Activated naive CD4-positive, alpha-beta T cell treated with anti-CD3 and anti-CD28 coated beads, Interleukin-2, amount 50 U/mL, for 16 hours (primary cell): Measurements from ENCODE around the gene PLEKHG4.

Experiments
- DNase-seq: peaks from one replicate; pipeline ENCODE4 v3.0.0-alpha.2; 2020

The PLEKHG4 gene

GRCh38 chr16:67264277-67264676 lies 15.1 kb upstream of the PLEKHG4 start:
- no peak for DNase-seq

DNA sequence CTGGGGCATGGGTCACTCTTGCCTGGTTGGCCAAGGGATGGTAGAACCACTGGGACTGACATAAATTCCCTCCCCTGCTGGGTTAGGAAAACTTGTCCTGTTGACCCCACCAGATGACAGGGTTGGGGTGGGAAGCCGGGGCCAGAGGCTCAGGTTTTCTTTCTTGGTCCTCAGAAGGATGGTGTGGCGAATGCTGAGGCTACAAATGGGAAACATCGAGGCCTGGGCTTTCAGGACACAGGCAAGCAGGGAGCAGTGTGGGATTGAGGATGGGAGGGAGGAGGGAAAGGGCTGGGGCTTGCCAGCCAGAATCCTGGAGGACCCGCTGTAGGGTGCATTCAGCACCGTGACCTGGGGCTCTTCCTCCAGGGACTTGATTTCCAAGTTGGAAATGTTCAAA lies 14.5 kb upstream of the PLEKHG4 start:
- no peak for DNase-seq

DNA sequence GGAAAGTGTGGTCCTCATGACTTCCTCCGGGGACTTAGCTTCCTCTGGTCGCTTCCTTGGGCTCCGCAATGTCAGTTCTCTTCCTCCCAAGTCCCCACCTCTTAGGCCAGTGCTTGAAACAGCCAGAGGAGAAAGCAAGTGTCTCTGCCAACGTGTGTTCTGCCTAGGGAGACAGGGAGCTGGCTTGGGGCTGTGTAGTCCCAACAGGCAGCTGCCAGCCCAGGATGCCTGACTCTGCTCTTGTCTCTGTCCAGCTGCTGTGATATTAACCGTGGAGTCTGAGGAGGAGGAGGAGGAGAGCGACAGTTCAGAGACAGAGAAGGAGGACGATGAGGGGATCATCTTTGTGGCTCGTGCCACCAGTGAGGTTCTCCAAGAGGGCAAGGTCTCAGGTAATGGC lies 13.5 kb upstream of the PLEKHG4 start:
- DNase-seq = peak; percentile 7

DNA sequence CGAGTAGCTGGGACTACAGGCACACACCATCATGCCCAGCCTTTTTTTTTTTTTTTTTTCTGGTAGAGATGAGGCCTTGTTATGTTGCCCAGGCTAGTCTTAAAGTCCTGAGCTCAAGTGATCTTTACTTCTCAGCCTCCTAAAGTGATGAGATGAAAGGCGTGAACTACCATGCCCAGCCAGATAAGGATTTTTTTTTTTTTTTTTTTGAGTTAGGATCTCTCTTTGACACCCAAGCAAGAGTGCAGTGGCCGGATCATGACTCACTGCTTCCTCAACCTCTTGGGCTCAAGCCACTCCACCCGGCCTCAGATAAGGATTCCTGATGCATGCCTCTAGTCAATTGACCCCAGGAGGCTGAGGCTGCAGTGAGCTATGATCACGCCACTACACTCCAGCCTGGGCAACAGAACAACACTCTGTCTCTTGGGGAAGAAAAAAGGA lies 11.2 kb upstream of the PLEKHG4 start:
- no peak for DNase-seq

DNA sequence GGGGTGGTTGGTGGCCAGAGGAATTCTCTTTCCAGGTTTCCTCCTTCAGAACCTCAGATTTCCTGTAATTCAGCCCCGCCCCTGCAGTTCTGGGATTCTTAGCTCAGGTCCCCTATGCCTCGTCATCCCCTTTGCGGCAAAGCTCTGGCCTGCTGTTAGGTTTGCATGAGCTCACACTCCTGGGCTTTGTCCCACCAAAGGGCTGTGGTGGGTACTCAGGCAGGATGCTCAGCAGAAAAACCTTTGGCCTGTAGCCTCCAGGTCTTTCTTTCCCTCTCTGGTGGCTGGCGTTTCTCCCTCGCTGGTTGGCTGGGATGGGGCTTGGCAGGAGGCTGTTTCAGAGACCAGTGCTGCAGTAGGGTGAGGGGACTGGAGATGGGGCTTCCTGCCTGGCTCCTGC lies 9.6 kb upstream of the PLEKHG4 start:
- DNase-seq = no peak

DNA sequence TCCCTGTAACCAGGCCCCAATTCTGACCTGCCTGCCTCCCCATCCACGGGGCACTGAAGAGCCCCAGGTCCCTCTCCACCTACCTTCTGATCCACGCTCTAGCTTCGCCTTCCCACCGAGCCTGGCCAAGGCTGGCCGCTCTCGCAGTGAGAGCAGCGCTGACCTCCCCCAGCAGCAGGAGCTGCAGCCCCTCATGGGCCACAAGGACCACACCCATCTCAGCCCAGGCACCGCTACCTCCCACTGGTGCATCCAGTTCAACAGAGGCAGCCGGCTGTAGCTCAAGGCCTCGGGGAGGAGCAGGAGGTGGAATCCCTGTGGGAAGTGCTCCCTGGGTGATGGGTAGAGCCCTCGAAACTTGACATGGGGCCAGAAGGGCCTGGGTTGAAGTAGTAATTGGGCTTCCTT lies 8.4 kb upstream of the PLEKHG4 start:
- DNase-seq = no peak

DNA sequence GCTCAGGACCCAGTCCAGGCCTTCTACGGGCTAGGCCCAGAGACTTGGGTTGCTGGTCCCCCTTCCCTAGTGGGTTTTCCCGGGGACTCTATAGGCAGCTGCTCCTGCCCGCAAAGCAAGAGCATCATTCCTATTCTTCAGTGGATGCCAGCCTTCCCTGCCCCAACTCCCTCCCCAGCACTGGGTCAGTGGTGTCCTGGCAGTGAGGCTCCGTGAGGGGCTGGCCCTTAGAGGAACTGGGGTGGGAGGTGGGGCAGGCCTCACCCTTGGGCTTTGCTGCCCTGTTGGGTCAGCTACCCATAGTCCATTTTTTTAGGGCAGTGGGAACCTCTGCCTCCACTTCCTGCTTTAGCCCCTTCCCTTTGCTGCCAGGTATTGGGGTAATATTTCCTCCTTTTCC lies 7.9 kb upstream of the PLEKHG4 start:
- DNase-seq = no peak

GRCh38 chr16:67275321-67275720 lies 4.0 kb upstream of the PLEKHG4 start:
- DNase-seq = no peak

DNA sequence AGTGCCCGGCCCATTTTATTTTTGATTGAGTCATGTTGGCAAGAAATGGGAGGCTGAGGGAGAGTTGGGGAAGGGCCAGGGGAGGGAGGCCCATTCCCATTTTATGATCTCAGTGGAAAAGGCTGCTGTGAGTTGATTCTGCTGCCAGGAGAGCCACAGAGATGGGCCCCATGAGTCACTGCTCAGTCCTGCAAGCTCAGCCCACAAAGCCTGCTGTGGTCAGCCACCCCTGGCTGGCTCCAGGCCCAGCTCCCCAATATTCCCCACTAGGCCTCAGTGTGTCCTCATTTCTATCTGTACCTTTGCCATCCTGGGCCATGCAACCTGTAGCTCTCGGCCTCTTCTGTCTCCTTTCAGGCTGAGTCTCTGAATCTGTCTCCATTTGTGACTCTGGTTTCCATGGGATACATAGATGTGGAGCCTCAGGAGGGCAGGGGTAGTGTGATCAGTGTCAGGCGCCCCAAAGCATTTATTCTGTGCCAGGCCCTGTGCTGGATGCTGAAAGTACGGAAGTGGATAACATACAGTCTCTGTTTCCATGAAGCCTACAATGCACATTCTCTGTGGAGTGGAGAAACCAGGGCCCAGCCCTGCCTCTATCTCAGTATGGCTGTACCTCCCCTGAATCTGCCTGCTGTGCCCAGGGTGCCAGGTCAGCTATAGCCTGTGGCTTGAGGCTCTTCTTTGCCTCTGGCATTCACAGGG lies 1.9 kb upstream of the PLEKHG4 start:
- no peak for DNase-seq

GRCh38 chr16:67277999-67278772 lies 1.1 kb upstream of the PLEKHG4 start:
- DNase-seq = no peak

DNA sequence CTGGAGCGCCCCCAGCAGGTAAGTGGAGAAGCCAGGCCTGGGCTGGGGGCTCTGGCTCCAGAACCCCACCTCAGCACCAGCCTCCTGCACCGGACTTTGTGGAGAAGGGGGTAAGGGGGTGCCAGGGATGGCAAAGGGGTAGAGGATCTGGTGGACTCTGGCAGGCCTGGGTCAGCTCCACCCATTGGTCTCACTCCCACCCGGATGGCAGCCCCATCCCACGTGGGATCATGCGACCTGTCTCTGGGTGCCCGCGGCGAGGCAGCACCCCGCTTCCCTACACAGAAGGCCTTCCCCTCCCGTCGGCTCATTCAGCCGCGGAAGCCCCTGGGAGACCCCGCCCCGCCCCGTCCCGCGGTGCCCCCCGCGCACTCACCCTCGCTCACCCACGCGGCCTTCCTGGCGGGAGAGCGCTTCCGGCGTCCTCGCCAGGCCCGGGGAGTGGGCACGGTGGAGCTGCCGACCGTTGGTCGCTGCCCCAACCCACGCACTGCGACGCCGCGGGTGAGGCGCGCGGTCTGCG lies 498 bp upstream of the PLEKHG4 start:
- peak; percentile 56 for DNase-seq

DNA sequence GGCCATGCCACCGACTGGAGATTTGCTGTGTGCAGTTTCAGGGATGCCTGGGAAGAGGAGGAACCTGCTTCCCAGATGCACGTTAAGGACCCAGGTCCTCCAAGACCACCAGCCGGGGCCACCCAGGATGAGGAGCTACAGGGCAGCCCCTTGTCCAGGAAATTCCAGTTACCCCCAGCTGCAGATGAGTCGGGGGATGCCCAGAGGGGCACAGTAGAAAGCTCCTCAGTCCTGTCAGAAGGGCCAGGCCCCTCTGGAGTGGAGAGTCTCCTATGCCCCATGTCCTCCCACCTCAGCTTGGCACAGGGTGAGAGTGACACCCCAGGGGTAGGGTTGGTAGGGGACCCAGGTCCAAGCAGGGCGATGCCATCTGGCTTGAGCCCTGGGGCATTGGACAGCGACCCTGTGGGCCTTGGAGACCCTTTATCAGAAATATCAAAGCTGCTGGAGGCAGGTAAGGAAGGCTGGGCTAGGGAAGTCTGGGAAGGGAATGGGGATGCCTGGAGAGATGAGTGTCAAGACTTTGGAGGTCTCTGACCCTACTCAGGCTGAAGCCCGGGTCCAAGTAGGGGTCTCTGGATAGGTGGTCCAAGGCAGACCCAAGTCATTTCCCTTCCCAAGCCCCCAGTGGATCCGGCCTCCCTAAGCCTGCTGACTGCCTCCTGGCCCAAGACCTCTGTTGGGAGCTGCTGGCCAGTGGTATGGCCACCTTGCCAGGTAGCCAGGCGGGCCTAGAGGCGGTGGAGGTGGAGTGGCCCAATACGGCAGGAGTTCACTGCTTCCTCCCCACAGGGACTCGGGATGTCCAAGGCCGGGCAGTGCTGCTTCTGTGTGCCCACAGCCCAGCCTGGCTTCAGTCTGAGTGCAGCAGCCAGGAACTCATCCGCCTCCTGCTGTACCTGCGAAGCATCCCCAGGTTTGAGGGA lies 1.0 kb downstream of the PLEKHG4 start:
- DNase-seq = no peak

- DNase-seq = no peak
Measured at GRCh38 chr16:67281536-67282446, 2.5 kb downstream of the PLEKHG4 start.

DNA sequence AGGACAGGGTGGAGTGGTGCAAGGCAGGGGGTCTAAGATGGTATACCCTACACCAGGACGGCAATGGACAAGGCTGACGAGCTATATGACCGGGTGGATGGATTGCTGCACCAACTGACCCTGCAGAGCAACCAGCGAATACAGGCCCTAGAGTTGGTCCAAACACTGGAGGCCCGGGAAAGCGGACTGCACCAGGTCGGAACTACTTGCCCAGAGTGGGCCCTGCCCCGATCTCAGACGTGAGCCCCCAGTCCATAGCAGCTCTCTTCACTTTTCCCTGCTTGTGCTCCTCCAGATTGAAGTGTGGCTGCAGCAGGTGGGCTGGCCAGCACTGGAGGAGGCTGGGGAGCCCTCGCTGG lies 3.1 kb downstream of the PLEKHG4 start:
- no peak for DNase-seq

- DNase-seq = no peak
Measured at GRCh38 chr16:67283039-67283825, 3.9 kb downstream of the PLEKHG4 start.

GRCh38 chr16:67283826-67284555 lies 4.7 kb downstream of the PLEKHG4 start:
- no peak for DNase-seq

GRCh38 chr16:67284699-67285646 lies 5.6 kb downstream of the PLEKHG4 start:
- DNase-seq = no peak

DNA sequence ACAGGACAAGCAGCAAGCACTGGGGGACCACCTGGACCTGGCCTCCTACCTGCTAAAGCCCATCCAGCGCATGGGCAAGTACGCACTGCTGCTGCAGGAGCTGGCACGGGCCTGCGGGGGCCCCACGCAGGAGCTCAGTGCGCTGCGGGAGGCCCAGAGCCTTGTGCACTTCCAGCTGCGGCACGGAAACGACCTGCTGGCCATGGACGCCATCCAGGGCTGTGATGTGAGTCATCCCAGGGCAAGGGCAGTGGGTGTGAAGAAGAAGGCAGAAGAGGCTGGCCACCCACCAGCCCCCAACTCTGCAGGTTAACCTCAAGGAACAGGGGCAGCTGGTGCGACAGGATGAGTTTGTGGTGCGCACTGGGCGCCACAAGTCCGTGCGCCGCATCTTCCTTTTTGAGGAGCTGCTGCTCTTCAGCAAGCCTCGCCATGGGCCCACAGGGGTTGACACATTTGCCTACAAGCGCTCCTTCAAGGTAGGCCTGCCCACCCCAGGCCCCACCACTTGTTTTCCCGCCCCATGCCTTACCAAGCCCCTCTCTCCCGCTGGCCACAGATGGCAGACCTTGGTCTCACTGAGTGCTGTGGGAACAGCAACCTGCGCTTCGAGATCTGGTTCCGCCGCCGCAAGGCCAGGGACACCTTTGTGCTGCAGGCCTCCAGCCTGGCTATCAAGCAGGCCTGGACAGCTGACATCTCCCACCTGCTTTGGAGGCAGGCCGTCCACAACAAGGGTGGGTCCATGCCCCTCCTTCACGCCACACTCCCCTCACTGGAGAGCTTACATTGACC lies 7.3 kb downstream of the PLEKHG4 start:
- DNase-seq = no peak
